Suprapubic skin (tissue), 4 donors: ENCODE data around the gene PIP5K1B.

Experiments
- EP300 ChIP-seq: sonication (generic); formaldehyde crosslinking; IDR thresholded peaks from one replicate; pipeline ENCODE4 v1.6.1; 2017; ENCODE audit warnings: antibody characterized with exemption
- POLR2A ChIP-seq, 2 donors: fragments of 450-650 bp; IDR thresholded peaks; one replicate each; pipeline ENCODE4 v1.6.1; 2017; ENCODE audit warnings: antibody characterized with exemption in 2 of 2, mild to moderate bottlenecking in 2 of 2, moderate library complexity in 2 of 2
- POLR2AphosphoS5 ChIP-seq, 3 donors: sonication (generic); formaldehyde crosslinking; IDR thresholded peaks; one replicate each; pipeline ENCODE4 v1.6.1; 2017; ENCODE audit warnings: antibody characterized with exemption in 3 of 3
- TF ChIP-seq, protein P1 (sequence below), 2 donors: fragments of 200-600 bp in 1 of 2; fragments of 450-650 bp in 1 of 2; sonication (generic) in 1 of 2; IDR thresholded peaks; one replicate each; pipeline ENCODE4 v1.5.1; 2016 to 2019; ENCODE audit warnings: antibody characterized with exemption in 2 of 2, mild to moderate bottlenecking in 1 of 2, moderate library complexity in 1 of 2

DNA sequence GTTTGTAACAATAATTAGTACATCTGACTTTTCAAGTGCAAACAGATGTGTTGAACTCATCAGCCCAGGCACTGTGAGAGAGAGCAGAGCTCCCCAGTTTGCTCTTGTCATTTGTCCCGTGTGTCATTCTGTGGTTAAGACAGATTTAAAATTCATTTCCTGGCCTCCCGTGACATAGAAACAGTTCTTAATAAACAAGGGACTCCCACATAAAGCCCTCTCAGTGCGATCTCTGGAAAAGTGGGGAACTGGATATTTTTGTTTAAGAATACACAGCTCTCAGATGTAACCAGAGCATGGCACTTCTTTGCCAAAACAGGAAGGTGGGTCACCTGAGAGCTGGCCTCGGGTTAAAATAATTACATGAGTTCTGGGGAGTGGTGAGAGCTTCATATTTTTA is 250.3 kb downstream of the PIP5K1B start:
- TF ChIP-seq, protein P1, sequence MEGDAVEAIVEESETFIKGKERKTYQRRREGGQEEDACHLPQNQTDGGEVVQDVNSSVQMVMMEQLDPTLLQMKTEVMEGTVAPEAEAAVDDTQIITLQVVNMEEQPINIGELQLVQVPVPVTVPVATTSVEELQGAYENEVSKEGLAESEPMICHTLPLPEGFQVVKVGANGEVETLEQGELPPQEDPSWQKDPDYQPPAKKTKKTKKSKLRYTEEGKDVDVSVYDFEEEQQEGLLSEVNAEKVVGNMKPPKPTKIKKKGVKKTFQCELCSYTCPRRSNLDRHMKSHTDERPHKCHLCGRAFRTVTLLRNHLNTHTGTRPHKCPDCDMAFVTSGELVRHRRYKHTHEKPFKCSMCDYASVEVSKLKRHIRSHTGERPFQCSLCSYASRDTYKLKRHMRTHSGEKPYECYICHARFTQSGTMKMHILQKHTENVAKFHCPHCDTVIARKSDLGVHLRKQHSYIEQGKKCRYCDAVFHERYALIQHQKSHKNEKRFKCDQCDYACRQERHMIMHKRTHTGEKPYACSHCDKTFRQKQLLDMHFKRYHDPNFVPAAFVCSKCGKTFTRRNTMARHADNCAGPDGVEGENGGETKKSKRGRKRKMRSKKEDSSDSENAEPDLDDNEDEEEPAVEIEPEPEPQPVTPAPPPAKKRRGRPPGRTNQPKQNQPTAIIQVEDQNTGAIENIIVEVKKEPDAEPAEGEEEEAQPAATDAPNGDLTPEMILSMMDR (IDR thresholded peaks at IDR 0.05): no peak
- TF ChIP-seq EP300: no peak
- TF ChIP-seq POLR2A (IDR thresholded peaks at IDR 0.05): no peak
- no peak for TF ChIP-seq POLR2AphosphoS5 (IDR thresholded peaks at IDR 0.05)
